Activated CD4-positive, alpha-beta T cell treated with anti-CD3 and anti-CD28 coated beads, Interleukin-2, amount 10 ng/mL, durations not matched to agents 24 days and 14 days (primary cell): ENCODE data around the gene TIAM1. TPM values are rescaled to one million over a fixed set of nuclear protein-coding genes. Genes with fewer than 3 reads are reported as not detected.

Experiments
- DNase-seq: peaks from one replicate; pipeline ENCODE4 v3.0.0; 2022
- H3K27ac Mint-ChIP-seq: one replicate; pipeline ENCODE4 v1.8.0; 2022; ENCODE audit warnings: mild to moderate bottlenecking, mixed read lengths
- H3K27me3 Mint-ChIP-seq: one replicate; pipeline ENCODE4 v1.8.0; 2022; ENCODE audit warnings: mixed read lengths
- H3K36me3 Mint-ChIP-seq: one replicate; pipeline ENCODE4 v1.8.0; 2022; ENCODE audit warnings: low read depth, mild to moderate bottlenecking, mixed read lengths
- H3K4me1 Mint-ChIP-seq: one replicate; pipeline ENCODE4 v1.8.0; 2021; ENCODE audit warnings: mixed read lengths
- H3K4me3 Mint-ChIP-seq: one replicate; pipeline ENCODE4 v1.8.0; 2022; ENCODE audit warnings: mild to moderate bottlenecking, moderate library complexity, mixed read lengths
- H3K9me3 Mint-ChIP-seq: one replicate; pipeline ENCODE4 v1.8.0; 2021; ENCODE audit warnings: mixed read lengths
- intact Hi-C: fragments of 100-400 bp; cut with micrococcal nuclease; formaldehyde crosslinking; loops from one replicate; pipeline ENCODE4 v1.15.1; 2023
- total RNA-seq: library from RNA; stranded (reverse); gene quantifications from 2 replicates; pipeline ENCODE4 v1.2.3, GENCODE V29; 2022

Gene TIAM1
- total RNA-seq, 1 donor from 2014 or later: 104 TPM

DNA sequence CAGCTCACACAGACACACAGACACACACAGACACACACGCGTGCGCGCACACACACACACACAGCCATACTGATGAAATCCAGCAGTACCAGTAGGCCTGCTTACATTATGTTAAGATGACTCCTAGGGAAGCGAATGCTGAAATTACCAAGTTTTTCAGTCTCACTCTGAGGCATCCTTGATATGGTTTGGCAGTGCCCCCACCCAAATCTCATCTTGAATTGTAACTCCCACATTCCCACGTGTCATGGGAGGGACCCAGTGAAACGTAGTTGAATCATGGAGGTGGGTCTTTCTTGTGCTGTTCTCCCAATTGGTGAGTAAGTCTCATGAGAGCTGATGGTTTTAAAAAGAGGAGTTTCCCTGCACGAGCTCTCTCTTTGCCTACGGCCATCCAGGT, 64.1 kb downstream of the TIAM1 start:
- Mint-ChIP-seq H3K4me3 (no peak overlapping the region), H3K27ac (no peak overlapping the region), H3K27me3 (no peaks in the 10 kb centered on the region), H3K4me1 (peaks cover 17% of the 10 kb centered on the region), H3K9me3 (peaks cover 5% of the 10 kb centered on the region), H3K36me3 (peaks cover 24% of the 10 kb centered on the region)
- DNase-seq: no peak
- intact Hi-C loops: no loop called here

GRCh38 chr21:31279214-31279613, 64.8 kb downstream of the TIAM1 start:
- no peak for DNase-seq
- no peak overlapping the region for H3K27ac Mint-ChIP-seq
- H3K36me3 Mint-ChIP-seq: peaks cover 22% of the 10 kb centered on the region
- intact Hi-C loops: no loop called here
- no peak overlapping the region for H3K4me3 Mint-ChIP-seq
- H3K4me1 Mint-ChIP-seq: peaks cover 13% of the 10 kb centered on the region
- H3K27me3 Mint-ChIP-seq: no peaks in the 10 kb centered on the region
- peaks cover 5% of the 10 kb centered on the region for H3K9me3 Mint-ChIP-seq

GRCh38 chr21:31278511-31279130, 65.4 kb downstream of the TIAM1 start:
- H3K4me3 Mint-ChIP-seq: no peak overlapping the region
- peaks cover 5% of the 10 kb centered on the region for H3K9me3 Mint-ChIP-seq
- peaks cover 25% of the 10 kb centered on the region for H3K36me3 Mint-ChIP-seq
- no peak overlapping the region for H3K27ac Mint-ChIP-seq
- DNase-seq: no peak
- intact Hi-C loops: no loop called here
- no peaks in the 10 kb centered on the region for H3K27me3 Mint-ChIP-seq
- peaks cover 15% of the 10 kb centered on the region for H3K4me1 Mint-ChIP-seq

GRCh38 chr21:31276663-31277062, 67.4 kb downstream of the TIAM1 start:
- H3K4me3 Mint-ChIP-seq: no peak overlapping the region
- peaks cover 16% of the 10 kb centered on the region for H3K4me1 Mint-ChIP-seq
- H3K36me3 Mint-ChIP-seq: peaks cover 30% of the 10 kb centered on the region
- no peaks in the 10 kb centered on the region for H3K27me3 Mint-ChIP-seq
- peaks cover 7% of the 10 kb centered on the region for H3K9me3 Mint-ChIP-seq
- intact Hi-C loops: no loop called here
- DNase-seq: no peak
- H3K27ac Mint-ChIP-seq: no peak overlapping the region

GRCh38 chr21:31275901-31276300, 68.2 kb downstream of the TIAM1 start:
- Mint-ChIP-seq H3K27ac (no peak overlapping the region), H3K4me3 (no peak overlapping the region), H3K27me3 (no peaks in the 10 kb centered on the region), H3K36me3 (peaks cover 30% of the 10 kb centered on the region), H3K9me3 (peaks cover 5% of the 10 kb centered on the region), H3K4me1 (peaks cover 19% of the 10 kb centered on the region)
- intact Hi-C loops: no loop called here
- no peak for DNase-seq

DNA sequence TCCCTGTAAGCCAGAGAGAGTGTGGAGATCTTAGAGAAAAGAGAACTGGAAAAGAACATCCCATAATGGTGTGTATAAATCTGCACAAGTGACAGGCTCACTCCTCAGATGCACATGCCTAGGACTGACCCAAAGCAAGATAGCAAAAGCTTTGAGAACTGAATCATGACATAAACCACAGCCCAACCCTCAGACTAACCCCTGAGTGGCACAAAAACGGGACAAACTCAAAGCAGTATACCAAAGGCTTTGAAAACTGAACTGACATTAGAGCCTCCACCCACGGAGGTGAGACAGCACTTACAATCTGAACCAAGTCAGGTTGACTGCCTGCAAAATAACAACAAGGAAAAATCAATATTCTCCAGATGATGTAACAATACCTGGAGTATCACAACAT, 70.8 kb downstream of the TIAM1 start:
- no peak overlapping the region for H3K4me3 Mint-ChIP-seq
- DNase-seq: no peak
- intact Hi-C loops: no loop called here
- peaks cover 18% of the 10 kb centered on the region for H3K4me1 Mint-ChIP-seq
- H3K27ac Mint-ChIP-seq: peak overlapping the region; percentile 55
- peaks cover 8% of the 10 kb centered on the region for H3K9me3 Mint-ChIP-seq
- no peaks in the 10 kb centered on the region for H3K27me3 Mint-ChIP-seq
- H3K36me3 Mint-ChIP-seq: peaks cover 35% of the 10 kb centered on the region

- peak; percentile 62 for DNase-seq
- H3K9me3 Mint-ChIP-seq: peaks cover 5% of the 10 kb centered on the region
- peak overlapping the region; percentile 25 for H3K27ac Mint-ChIP-seq
- intact Hi-C loops: no loop called here
- peaks cover 22% of the 10 kb centered on the region for H3K4me1 Mint-ChIP-seq
- no peaks in the 10 kb centered on the region for H3K27me3 Mint-ChIP-seq
- H3K36me3 Mint-ChIP-seq: peaks cover 52% of the 10 kb centered on the region
- peak overlapping the region; percentile 35 for H3K4me3 Mint-ChIP-seq
These were observed 76.0 kb downstream of the TIAM1 start for GRCh38 chr21:31268090-31268489.

DNA sequence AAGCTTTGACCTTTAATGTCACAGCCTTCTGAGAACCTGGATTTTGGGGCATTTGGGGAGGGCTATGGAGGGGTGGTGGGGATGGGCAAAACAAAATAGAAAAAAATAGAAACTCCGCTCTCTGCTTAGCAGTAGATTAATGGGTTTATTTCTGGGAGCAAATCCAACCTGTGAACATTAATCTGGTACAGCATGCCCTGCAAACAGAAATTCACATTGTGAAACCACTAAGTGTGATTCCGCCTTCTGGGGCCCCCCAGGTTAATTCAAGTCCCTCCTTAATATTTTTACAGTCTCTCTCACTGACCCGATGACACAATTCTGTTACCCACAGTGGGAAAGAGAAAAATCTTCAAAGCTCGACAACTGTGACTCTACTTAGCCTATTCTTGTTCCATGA, 76.4 kb downstream of the TIAM1 start:
- H3K27ac Mint-ChIP-seq: no peak overlapping the region
- H3K4me3 Mint-ChIP-seq: peak overlapping the region; percentile 35
- peaks cover 51% of the 10 kb centered on the region for H3K36me3 Mint-ChIP-seq

GRCh38 chr21:31266241-31266640, 77.8 kb downstream of the TIAM1 start:
- intact Hi-C loops: no loop called here
- Mint-ChIP-seq H3K27me3 (no peaks in the 10 kb centered on the region), H3K36me3 (peaks cover 53% of the 10 kb centered on the region), H3K4me1 (peaks cover 19% of the 10 kb centered on the region), H3K4me3 (no peak overlapping the region), H3K9me3 (peaks cover 5% of the 10 kb centered on the region), H3K27ac (no peak overlapping the region)
- no peak for DNase-seq

More for the DNA sequence above, 76.4 kb downstream of the TIAM1 start:
- DNase-seq: no peak
- Mint-ChIP-seq H3K27me3 (no peaks in the 10 kb centered on the region), H3K9me3 (peaks cover 5% of the 10 kb centered on the region), H3K4me1 (peaks cover 20% of the 10 kb centered on the region)
- intact Hi-C loops: no loop called here

DNA sequence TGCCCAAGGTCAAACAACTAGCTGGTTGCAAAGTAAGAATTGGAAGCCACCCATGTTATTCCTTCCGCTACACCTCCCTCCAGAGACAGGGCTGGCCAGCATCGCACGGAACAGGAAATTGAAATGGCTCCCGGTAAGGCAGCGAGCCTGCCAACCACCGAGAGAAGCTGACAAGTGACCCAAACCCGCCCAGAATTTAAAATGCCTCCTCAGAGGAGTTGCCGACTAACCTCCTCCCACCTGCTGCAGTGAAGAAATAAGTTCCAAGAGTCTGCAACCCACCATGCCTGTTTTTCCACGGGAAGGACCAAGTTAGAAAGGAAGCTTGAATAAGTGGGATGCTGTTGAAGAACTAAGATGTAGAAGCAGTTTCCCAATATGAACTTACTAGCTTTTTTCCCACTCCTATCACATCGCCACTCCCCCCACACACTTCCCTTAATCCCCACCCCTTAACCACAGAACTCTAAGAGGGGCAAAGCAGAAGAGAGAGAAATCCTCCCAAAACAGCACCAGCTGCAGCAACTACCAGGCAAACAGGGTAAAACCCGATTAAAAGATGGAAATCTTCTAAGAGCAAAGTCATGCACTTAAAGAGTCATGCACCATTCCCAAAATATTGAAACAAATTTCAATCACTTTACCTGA, 78.6 kb downstream of the TIAM1 start:
- no peaks in the 10 kb centered on the region for H3K27me3 Mint-ChIP-seq
- H3K27ac Mint-ChIP-seq: no peak overlapping the region
- H3K4me1 Mint-ChIP-seq: peaks cover 19% of the 10 kb centered on the region
- peaks cover 48% of the 10 kb centered on the region for H3K36me3 Mint-ChIP-seq
- intact Hi-C loops: no loop called here
- H3K9me3 Mint-ChIP-seq: no peaks in the 10 kb centered on the region
- no peak for DNase-seq
- no peak overlapping the region for H3K4me3 Mint-ChIP-seq

DNA sequence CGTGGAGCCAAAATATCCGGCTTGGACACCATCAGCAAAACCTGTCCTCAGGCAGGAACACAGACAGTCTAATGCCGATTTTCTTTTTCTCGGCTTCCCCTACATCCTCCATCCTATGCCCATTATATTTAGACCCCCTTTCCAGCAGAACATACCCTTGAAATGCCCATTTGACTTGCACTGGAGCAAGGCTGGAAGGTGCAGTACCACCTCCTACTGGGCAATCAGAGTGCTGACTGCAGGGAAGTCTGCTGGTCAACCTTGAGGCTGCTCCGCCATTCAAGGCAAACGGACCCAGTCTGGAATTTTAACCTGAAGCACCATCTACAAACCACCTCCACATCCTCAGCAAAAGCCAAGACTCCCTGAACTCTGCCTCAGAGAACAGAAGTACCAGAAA, 79.5 kb downstream of the TIAM1 start:
- intact Hi-C loops: no loop called here
- H3K4me3 Mint-ChIP-seq: no peak overlapping the region
- no peaks in the 10 kb centered on the region for H3K9me3 Mint-ChIP-seq
- peaks cover 44% of the 10 kb centered on the region for H3K36me3 Mint-ChIP-seq
- H3K4me1 Mint-ChIP-seq: peaks cover 21% of the 10 kb centered on the region
- no peak overlapping the region for H3K27ac Mint-ChIP-seq
- DNase-seq: no peak
- no peaks in the 10 kb centered on the region for H3K27me3 Mint-ChIP-seq

- no peak overlapping the region for H3K27ac Mint-ChIP-seq
- intact Hi-C loops: no loop called here
- peaks cover 15% of the 10 kb centered on the region for H3K4me1 Mint-ChIP-seq
- H3K9me3 Mint-ChIP-seq: no peaks in the 10 kb centered on the region
- DNase-seq: no peak
- H3K36me3 Mint-ChIP-seq: peaks cover 41% of the 10 kb centered on the region
- H3K4me3 Mint-ChIP-seq: no peak overlapping the region
- no peaks in the 10 kb centered on the region for H3K27me3 Mint-ChIP-seq
These were observed 81.3 kb downstream of the TIAM1 start for GRCh38 chr21:31262728-31263127.

GRCh38 chr21:31261759-31262158, 82.3 kb downstream of the TIAM1 start:
- DNase-seq: no peak
- H3K9me3 Mint-ChIP-seq: no peaks in the 10 kb centered on the region
- no peaks in the 10 kb centered on the region for H3K27me3 Mint-ChIP-seq
- intact Hi-C loops: no loop called here
- no peak overlapping the region for H3K27ac Mint-ChIP-seq
- H3K4me3 Mint-ChIP-seq: no peak overlapping the region
- peaks cover 15% of the 10 kb centered on the region for H3K4me1 Mint-ChIP-seq
- H3K36me3 Mint-ChIP-seq: peaks cover 35% of the 10 kb centered on the region

- intact Hi-C loops: no loop called here
- no peak for DNase-seq
- no peak overlapping the region for H3K27ac Mint-ChIP-seq
- H3K4me3 Mint-ChIP-seq: no peak overlapping the region
- peaks cover 26% of the 10 kb centered on the region for H3K36me3 Mint-ChIP-seq
- no peaks in the 10 kb centered on the region for H3K27me3 Mint-ChIP-seq
- peaks cover 15% of the 10 kb centered on the region for H3K4me1 Mint-ChIP-seq
- H3K9me3 Mint-ChIP-seq: no peaks in the 10 kb centered on the region
These were observed 83.3 kb downstream of the TIAM1 start for GRCh38 chr21:31260790-31261189.

GRCh38 chr21:31258073-31258472, 86.0 kb downstream of the TIAM1 start:
- no peak overlapping the region for H3K4me3 Mint-ChIP-seq
- H3K4me1 Mint-ChIP-seq: peaks cover 12% of the 10 kb centered on the region
- H3K9me3 Mint-ChIP-seq: no peaks in the 10 kb centered on the region
- H3K27ac Mint-ChIP-seq: no peak overlapping the region
- no peaks in the 10 kb centered on the region for H3K27me3 Mint-ChIP-seq
- DNase-seq: no peak
- H3K36me3 Mint-ChIP-seq: peaks cover 19% of the 10 kb centered on the region
- intact Hi-C loops: no loop called here
